ENCODE measurements around the gene TLK1.
"Not testable (repeated sequence)": the region's sequence is repeated elsewhere in the genome, so short reads cannot be mapped to it uniquely, and the experiment has no call there.

The TLK1 gene

GRCh38 chr2:171086352-171087290 lies 74.1 kb downstream of the TLK1 start:
- peak in 2 of 3 donors; percentile 20 to 57 for DNase-seq (ENCODE audit: low read depth in 2 of 3, low spot score in 1 of 3)

- DNase-seq (ENCODE audit: low read depth in 2 of 3, low spot score in 1 of 3) = no peak
Observed at GRCh38 chr2:171084128-171084527, 76.6 kb downstream of the TLK1 start.

DNA sequence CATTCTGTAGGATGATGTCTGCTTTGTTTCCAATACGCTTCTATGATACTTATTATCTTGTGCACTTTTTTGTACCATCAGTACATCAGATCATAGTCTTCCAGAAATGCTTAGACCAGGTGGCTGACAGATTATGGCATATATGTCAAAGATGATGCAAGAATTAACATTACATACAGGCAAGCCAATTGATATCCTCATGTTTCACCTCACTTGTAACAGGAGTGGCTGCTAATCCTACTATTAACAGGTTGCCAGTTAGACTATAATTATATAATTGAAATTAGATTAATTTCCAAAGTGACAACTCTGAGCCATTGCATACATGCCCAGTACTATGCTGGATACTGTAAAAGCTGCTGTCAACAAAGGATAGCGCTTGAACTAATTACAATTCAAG lies 77.2 kb downstream of the TLK1 start:
- no peak for DNase-seq (ENCODE audit: low read depth in 2 of 3, low spot score in 1 of 3)

GRCh38 chr2:171081649-171082111 lies 79.0 kb downstream of the TLK1 start:
- no peak for DNase-seq (ENCODE audit: low read depth in 2 of 3, low spot score in 1 of 3)

DNA sequence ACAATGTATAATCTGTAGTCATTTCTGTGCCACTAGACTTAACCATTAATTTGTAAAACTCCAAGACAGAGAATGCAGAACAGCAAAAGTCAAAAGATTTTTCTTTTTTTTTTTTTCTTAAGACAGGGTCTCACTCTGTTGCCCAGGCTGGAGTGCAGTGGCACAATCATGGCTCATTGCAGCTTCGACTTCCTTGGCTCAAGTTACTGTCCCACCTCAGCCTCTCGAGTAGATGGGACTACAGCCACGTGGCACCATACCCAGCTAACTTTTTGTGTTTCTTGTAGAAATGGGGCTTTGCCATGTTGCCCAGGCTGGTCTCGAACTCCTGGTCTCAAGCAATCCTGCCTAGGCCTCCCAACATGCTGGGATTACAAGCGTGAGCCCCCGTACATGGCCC lies 80.1 kb downstream of the TLK1 start:
- no peak for DNase-seq (ENCODE audit: low read depth in 2 of 3, low spot score in 1 of 3)

GRCh38 chr2:171076422-171076821 lies 84.3 kb downstream of the TLK1 start:
- DNase-seq (ENCODE audit: low read depth in 2 of 3, low spot score in 1 of 3) = not testable (repeated sequence)

GRCh38 chr2:171072164-171072563 lies 88.5 kb downstream of the TLK1 start:
- DNase-seq (ENCODE audit: low read depth in 2 of 3, low spot score in 1 of 3) = no peak

GRCh38 chr2:171069286-171069956 lies 91.3 kb downstream of the TLK1 start:
- DNase-seq (ENCODE audit: low read depth in 2 of 3, low spot score in 1 of 3) = no peak

DNA sequence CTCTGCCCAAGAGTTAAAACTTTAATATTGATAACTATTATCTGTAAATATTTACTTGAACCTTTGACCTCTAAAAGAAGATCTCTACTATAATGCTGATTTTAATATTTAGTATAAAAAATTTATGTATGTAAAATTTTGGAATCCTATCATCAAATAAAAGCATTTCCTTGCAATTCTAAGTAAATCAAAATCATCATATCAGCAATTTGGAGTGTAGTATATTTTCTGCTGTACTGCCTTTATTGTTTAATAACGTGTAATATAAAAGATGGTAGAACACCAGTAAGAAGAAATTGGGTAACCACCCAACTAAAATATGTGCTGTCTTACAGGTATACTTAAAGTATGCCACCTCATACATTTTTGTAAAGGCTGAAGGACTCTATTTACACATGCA lies 94.6 kb downstream of the TLK1 start:
- no peak for DNase-seq (ENCODE audit: low read depth in 2 of 3, low spot score in 1 of 3)

GRCh38 chr2:171057575-171057974 lies 103.1 kb downstream of the TLK1 start:
- no peak for DNase-seq (ENCODE audit: low read depth in 2 of 3, low spot score in 1 of 3)

DNA sequence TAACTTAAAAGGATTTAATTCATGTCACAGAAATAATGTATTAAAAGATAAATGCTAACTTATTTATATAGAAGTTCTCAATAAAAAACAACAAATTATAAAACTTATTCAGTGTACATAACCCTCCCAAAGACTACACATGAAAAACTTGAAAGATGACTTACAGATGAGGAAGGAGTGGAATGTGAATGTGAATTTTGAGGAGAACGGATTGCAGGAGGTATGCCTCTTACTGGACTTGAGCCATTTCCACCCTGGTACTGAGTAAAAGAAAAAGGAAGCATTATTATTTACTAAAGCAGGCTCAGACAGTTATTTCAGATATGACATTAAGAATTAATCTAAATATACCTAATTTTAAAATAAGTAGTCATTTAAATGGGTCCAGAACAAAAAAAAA lies 104.4 kb downstream of the TLK1 start:
- DNase-seq (ENCODE audit: low read depth in 2 of 3, low spot score in 1 of 3) = no peak

DNA sequence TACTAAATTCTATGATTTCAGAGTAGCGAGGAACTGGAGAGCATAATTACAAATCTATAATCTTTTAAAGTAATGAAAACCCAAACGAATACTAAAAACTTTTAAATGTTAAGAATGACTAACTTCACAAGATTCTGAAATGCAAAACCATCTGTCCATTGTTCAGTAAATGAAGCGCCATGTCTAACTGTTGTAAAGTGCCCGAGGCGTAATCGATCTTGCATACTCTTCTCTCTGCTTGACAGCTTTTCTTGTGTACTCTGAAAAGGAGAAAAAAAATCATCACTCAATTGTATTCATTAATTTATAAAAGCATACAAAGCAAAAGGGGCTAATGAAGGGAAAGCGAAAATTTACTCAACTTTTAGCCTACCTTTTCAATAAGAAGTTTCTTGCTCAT lies 111.0 kb downstream of the TLK1 start:
- no peak for DNase-seq (ENCODE audit: low read depth in 2 of 3, low spot score in 1 of 3)

DNA sequence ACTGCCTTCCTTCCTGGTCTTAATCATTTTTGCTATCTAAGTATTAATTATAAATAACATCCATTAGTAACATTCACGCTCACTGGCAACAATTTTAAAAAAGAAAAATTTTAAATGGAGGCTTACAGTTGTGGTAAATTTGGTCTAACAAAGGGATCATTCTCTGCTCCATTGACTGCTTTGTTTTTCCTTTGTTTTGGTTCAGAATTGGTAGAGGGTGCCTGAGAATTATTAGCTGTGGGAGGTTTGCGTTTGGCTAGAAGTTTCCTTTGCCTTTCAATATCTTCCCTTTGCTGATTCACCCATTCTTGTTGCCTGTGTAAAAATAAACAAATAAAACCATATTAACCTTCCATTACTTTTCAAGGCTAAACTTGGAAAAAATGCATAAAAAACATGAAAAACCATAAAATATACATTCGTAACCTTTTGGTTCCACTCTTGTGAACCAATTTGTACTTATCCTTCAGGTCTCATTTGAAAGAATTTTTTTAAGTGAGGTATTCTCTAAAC lies 114.6 kb downstream of the TLK1 start:
- no peak for DNase-seq (ENCODE audit: low read depth in 2 of 3, low spot score in 1 of 3)

GRCh38 chr2:171044416-171044815 lies 116.3 kb downstream of the TLK1 start:
- DNase-seq (ENCODE audit: low read depth in 2 of 3, low spot score in 1 of 3) = no peak

- DNase-seq (ENCODE audit: low read depth in 2 of 3, low spot score in 1 of 3) = no peak
Observed at GRCh38 chr2:171042253-171042969, 118.3 kb downstream of the TLK1 start.

DNA sequence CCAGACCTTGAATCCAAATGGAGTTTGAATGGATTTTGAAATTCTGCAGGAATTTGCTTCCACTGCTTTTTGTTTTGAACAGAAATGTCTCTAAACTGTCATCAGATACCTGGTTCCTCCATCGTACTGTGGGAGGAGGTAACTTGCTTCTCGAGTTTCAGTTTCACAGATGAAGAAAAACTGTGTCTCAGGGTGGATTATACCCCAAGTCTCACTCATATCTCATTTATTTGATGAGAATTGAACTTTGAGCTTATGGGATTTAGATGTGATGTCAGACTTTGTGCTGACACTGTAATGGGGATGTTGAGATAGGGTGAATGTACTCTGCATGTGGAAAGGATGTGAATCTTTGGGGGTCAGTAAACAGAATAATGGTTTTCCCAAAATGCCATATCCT lies 124.2 kb downstream of the TLK1 start:
- DNase-seq (ENCODE audit: low read depth in 2 of 3, low spot score in 1 of 3) = no peak

GRCh38 chr2:171034315-171034714 lies 126.4 kb downstream of the TLK1 start:
- DNase-seq (ENCODE audit: low read depth in 2 of 3, low spot score in 1 of 3) = no peak

- no peak for DNase-seq (ENCODE audit: low read depth in 2 of 3, low spot score in 1 of 3)
Observed at GRCh38 chr2:171025214-171025613, 135.5 kb downstream of the TLK1 start.

DNA sequence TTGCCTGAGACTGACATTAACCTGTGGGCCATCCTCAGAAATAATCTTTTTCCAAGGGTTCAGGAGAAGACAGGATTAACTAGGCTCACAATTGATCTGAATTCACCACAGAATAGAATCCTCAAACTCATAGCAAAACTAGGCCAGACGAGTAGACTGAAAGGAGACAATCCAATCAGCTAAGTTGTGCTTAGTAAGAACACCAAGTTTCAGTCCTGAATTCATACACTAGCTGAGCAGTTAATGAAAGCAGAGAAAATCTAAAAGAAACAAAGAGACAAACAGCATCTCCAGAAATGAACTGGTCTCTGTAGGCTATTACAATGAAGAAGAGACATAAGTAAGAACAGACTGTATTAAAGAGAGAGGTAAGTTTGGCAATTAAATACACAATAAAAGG lies 142.2 kb downstream of the TLK1 start:
- DNase-seq (ENCODE audit: low read depth in 2 of 3, low spot score in 1 of 3) = no peak

DNA sequence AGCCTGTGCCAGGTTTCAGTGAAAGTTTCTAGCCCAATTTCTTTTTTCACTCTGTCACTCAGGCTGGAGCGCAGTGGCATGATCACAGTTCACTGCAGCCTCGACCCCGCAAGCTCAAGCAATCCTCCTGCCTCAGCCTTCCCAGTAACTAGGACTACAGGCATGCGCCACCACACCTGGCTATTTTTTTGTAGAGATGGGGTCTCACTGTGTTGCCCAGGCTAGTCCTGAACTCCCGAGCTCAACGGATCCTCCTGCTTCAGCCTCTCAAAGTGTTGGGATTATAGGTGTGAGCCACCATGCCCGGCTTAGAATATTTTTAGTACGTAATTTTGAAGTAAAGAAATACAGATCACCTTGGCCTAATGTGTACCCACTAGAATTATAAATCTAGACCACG lies 144.6 kb downstream of the TLK1 start:
- DNase-seq (ENCODE audit: low read depth in 2 of 3, low spot score in 1 of 3) = no peak

GRCh38 chr2:171013851-171014250 lies 146.8 kb downstream of the TLK1 start:
- DNase-seq (ENCODE audit: low read depth in 2 of 3, low spot score in 1 of 3) = no peak
